Omental fat pad (tissue), 4 donors: ENCODE measurements around the gene ZNF621. TPM values are rescaled to one million over a fixed set of nuclear protein-coding genes. Genes with fewer than 3 reads are reported as not detected.

Experiments used
- ATAC-seq: fragments of 150-250 bp; one replicate; pipeline ENCODE4 v1.9.1; 2016; ENCODE audit warnings: mild to moderate bottlenecking, moderate library complexity; ENCODE audit not compliant: low FRiP score
- DNase-seq: peaks from one replicate; pipeline ENCODE4 v3.0.0-alpha.2; 2019; ENCODE audit warnings: low spot score
- CTCF ChIP-seq, 3 donors: fragments of 450-650 bp; IDR thresholded peaks; one replicate each; pipeline ENCODE4 v1.5.1; 2016 to 2017; ENCODE audit warnings: antibody characterized with exemption in 3 of 3, mild to moderate bottlenecking in 3 of 3, moderate library complexity in 2 of 3
- small RNA-seq: library from RNA; depleted of rRNA; stranded (forward); fragments of <200 nt; gene quantifications from one replicate; pipeline ENCODE3, GENCODE V24; 2016
- total RNA-seq, 4 donors: library from RNA; depleted of rRNA; stranded (reverse); fragments of >200 nt; gene quantifications; one replicate each; pipeline ENCODE4 v1.1.0, GENCODE V29; 2016

The ZNF621 gene
- total RNA-seq, 4 donors from 2014 or later: 12.2 to 26.8 (median 16.4) TPM

- no peak for TF ChIP-seq CTCF (IDR thresholded peaks at IDR 0.05)
- ATAC-seq (no peak), DNase-seq (no peak)
These were observed 58.9 kb downstream of the ZNF621 start for GRCh38 chr3:40583691-40584090.

- peak; percentile 94 for ATAC-seq
- DNase-seq: peak; percentile 82
- peak in 1 of 3 donors; percentile 92 for TF ChIP-seq CTCF (IDR thresholded peaks at IDR 0.05)
These were observed 59.9 kb downstream of the ZNF621 start for GRCh38 chr3:40584625-40585189.

- TF ChIP-seq CTCF (IDR thresholded peaks at IDR 0.05): no peak
- ATAC-seq: no peak
- DNase-seq: no peak
These were observed 60.7 kb downstream of the ZNF621 start for GRCh38 chr3:40585381-40586016.

GRCh38 chr3:40586901-40587300 lies 62.1 kb downstream of the ZNF621 start:
- DNase-seq: no peak
- no peak for TF ChIP-seq CTCF (IDR thresholded peaks at IDR 0.05)
- no peak for ATAC-seq

- no peak for TF ChIP-seq CTCF (IDR thresholded peaks at IDR 0.05)
- ATAC-seq: no peak
- no peak for DNase-seq
These were observed 63.6 kb downstream of the ZNF621 start for GRCh38 chr3:40588406-40588805.

Small RNAs within 50 kb of the gene (small RNA-seq; reads per million reads assigned to genes)
- gene RNU5B-2P: not detected

Other genes starting within 250 kb of the ZNF621 start
- 10 to 100 TPM; 27.4 to 45.6 (median 38.1) TPM for gene EIF1B, start 215.3 kb upstream of the ZNF621 start, total RNA-seq
- gene ENTPD3, start 137.8 kb upstream of the ZNF621 start, total RNA-seq: 1 to 10 TPM in 3 of 4 donors, under 1 TPM in 1; 0.84 to 6.0 (median 1.6) TPM
- gene RPL14, start 67.6 kb upstream of the ZNF621 start, total RNA-seq: 100 to 1,000 TPM; 320 to 423 (median 382) TPM
- 1 to 10 TPM; 2.9 to 7.3 (median 4.0) TPM for gene ZNF619, start 47.8 kb upstream of the ZNF621 start, total RNA-seq
- gene ZNF620, start 18.9 kb upstream of the ZNF621 start, total RNA-seq: 1 to 10 TPM; 1.6 to 4.1 (median 2.0) TPM